HUES64 (cell line): Measurements from ENCODE around the gene ACSBG1.

Source experiments
- H3K27ac ChIP-seq: 2 replicates; pipeline ENCODE4 v1.7.0; 2013; ENCODE audit warnings: low read depth, low read length, inconsistent platforms
- H3K27me3 ChIP-seq: 2 replicates; pipeline ENCODE4 v1.6.1; 2013; ENCODE audit warnings: mild to moderate bottlenecking, low read length; ENCODE audit not compliant: insufficient read depth
- H3K36me3 ChIP-seq: 2 replicates; pipeline ENCODE4 v1.6.1; 2013; ENCODE audit warnings: mild to moderate bottlenecking, low read length; ENCODE audit not compliant: insufficient read depth
- H3K4me1 ChIP-seq: 2 replicates; pipeline ENCODE4 v1.6.1; 2013; ENCODE audit warnings: mild to moderate bottlenecking, low read length, moderate library complexity; ENCODE audit not compliant: insufficient read depth
- H3K4me3 ChIP-seq: 2 replicates; pipeline ENCODE4 v1.5.1; 2013; ENCODE audit warnings: mild to moderate bottlenecking, low read length, moderate library complexity
- H3K9ac ChIP-seq: 2 replicates; pipeline ENCODE4 v1.6.1; 2013; ENCODE audit warnings: mild to moderate bottlenecking, low read depth, low read length
- H3K9me3 ChIP-seq: 2 replicates; pipeline ENCODE4 v1.6.1; 2013; ENCODE audit warnings: low read depth, low read length; ENCODE audit not compliant: insufficient read depth
- WGBS: fragments of 150-250, 120-280 bp; methylation state at CpG from one replicate; pipeline ENCODE4 v1.1.7; 2013; ENCODE audit warnings: missing lambda C conversion rate; 5-methylcytosine and 5-hydroxymethylcytosine counted together

Gene ACSBG1

GRCh38 chr15:78139578-78139977, 94.8 kb downstream of the ACSBG1 start:
- 93% methylated on average over 5 of the region's 5 CpGs for WGBS
- H3K9ac ChIP-seq: no peak overlapping the region

GRCh38 chr15:78133801-78134200, 100.6 kb downstream of the ACSBG1 start:
- Histone ChIP-seq H3K4me1 (peaks cover 13% of the 10 kb centered on the region), H3K9me3 (no peaks in the 10 kb centered on the region), H3K27me3 (no peaks in the 10 kb centered on the region), H3K27ac (no peak overlapping the region), H3K4me3 (no peak overlapping the region), H3K36me3 (no peaks in the 10 kb centered on the region), H3K9ac (no peak overlapping the region)
- 100% methylated on average over 2 of the region's 2 CpGs for WGBS

More at GRCh38 chr15:78139578-78139977, 94.8 kb downstream of the ACSBG1 start:
- Histone ChIP-seq H3K9me3 (no peaks in the 10 kb centered on the region), H3K36me3 (no peaks in the 10 kb centered on the region), H3K4me1 (no peaks in the 10 kb centered on the region), H3K27ac (no peak overlapping the region), H3K4me3 (no peak overlapping the region), H3K27me3 (no peaks in the 10 kb centered on the region)

GRCh38 chr15:78131295-78132061, 102.9 kb downstream of the ACSBG1 start, which contains the start of gene CIB2:
Gene CIB2, minus strand, starts transcription at chr15:78131445. Its CDS starts 230 bp downstream, at chr15:78131215.
- Histone ChIP-seq H3K4me1 (peaks cover 14% of the 10 kb centered on the region), H3K9ac (peak within 1 kb of the TSS; percentile 81), H3K27ac (peak within 1 kb of the TSS; percentile 45; the same call in 1 of the 2 replicates), H3K9me3 (no peaks in the 10 kb centered on the region), H3K36me3 (no peaks in the 10 kb centered on the region), H3K27me3 (no peaks in the 10 kb centered on the region), H3K4me3 (peak within 1 kb of the TSS; percentile 77)
- WGBS: under 1% methylated on average over 79 of the region's 79 CpGs

GRCh38 chr15:78130466-78131294, 103.7 kb downstream of the ACSBG1 start:
- peak overlapping the region; percentile 77 for H3K4me3 ChIP-seq
- no peaks in the 10 kb centered on the region for H3K9me3 ChIP-seq
- H3K9ac ChIP-seq: peak overlapping the region; percentile 81
- peak overlapping the region; percentile 18; the same call in 1 of the 2 replicates for H3K27ac ChIP-seq
- H3K27me3 ChIP-seq: no peaks in the 10 kb centered on the region
- peaks cover 14% of the 10 kb centered on the region for H3K4me1 ChIP-seq
- 27% methylated on average over 51 of the region's 51 CpGs for WGBS
- no peaks in the 10 kb centered on the region for H3K36me3 ChIP-seq

GRCh38 chr15:78129751-78130287, 104.5 kb downstream of the ACSBG1 start:
- Histone ChIP-seq H3K9ac (no peak overlapping the region), H3K4me1 (peaks cover 14% of the 10 kb centered on the region), H3K4me3 (no peak overlapping the region), H3K9me3 (no peaks in the 10 kb centered on the region), H3K27me3 (no peaks in the 10 kb centered on the region), H3K36me3 (no peaks in the 10 kb centered on the region), H3K27ac (no peak overlapping the region)
- WGBS: 93% methylated on average over 5 of the region's 5 CpGs

- H3K4me3 ChIP-seq: no peak overlapping the region
- 89% methylated on average over 8 of the region's 8 CpGs for WGBS
- H3K9ac ChIP-seq: no peak overlapping the region
- H3K27me3 ChIP-seq: no peaks in the 10 kb centered on the region
- peaks cover 14% of the 10 kb centered on the region for H3K4me1 ChIP-seq
- H3K36me3 ChIP-seq: no peaks in the 10 kb centered on the region
- H3K9me3 ChIP-seq: no peaks in the 10 kb centered on the region
- H3K27ac ChIP-seq: no peak overlapping the region
These were observed 105.2 kb downstream of the ACSBG1 start for GRCh38 chr15:78129077-78129750.

GRCh38 chr15:78127882-78128281, 106.5 kb downstream of the ACSBG1 start:
- no peak overlapping the region for H3K9ac ChIP-seq
- H3K27ac ChIP-seq: no peak overlapping the region
- peaks cover 14% of the 10 kb centered on the region for H3K4me1 ChIP-seq
- no peaks in the 10 kb centered on the region for H3K27me3 ChIP-seq
- H3K9me3 ChIP-seq: no peaks in the 10 kb centered on the region
- H3K4me3 ChIP-seq: no peak overlapping the region
- 96% methylated on average over 2 of the region's 2 CpGs for WGBS
- H3K36me3 ChIP-seq: no peaks in the 10 kb centered on the region

GRCh38 chr15:78125267-78125666, 109.1 kb downstream of the ACSBG1 start:
- H3K4me3 ChIP-seq: no peak overlapping the region
- H3K9me3 ChIP-seq: no peaks in the 10 kb centered on the region
- no peak overlapping the region for H3K9ac ChIP-seq
- H3K27ac ChIP-seq: no peak overlapping the region
- no peaks in the 10 kb centered on the region for H3K27me3 ChIP-seq
- WGBS: 89% methylated on average over 3 of the region's 3 CpGs
- peaks cover 17% of the 10 kb centered on the region for H3K4me1 ChIP-seq
- H3K36me3 ChIP-seq: no peaks in the 10 kb centered on the region

- no peaks in the 10 kb centered on the region for H3K36me3 ChIP-seq
- H3K27ac ChIP-seq: no peak overlapping the region
- WGBS: 52% methylated on average over 5 of the region's 5 CpGs
These were observed 113.8 kb downstream of the ACSBG1 start for GRCh38 chr15:78120523-78120922.

More at GRCh38 chr15:78120523-78120922, 113.8 kb downstream of the ACSBG1 start:
- Histone ChIP-seq H3K9me3 (no peaks in the 10 kb centered on the region), H3K9ac (0 out of 2 replicates have a peak overlapping the region, but pooled peaks have one; percentile 16), H3K27me3 (no peaks in the 10 kb centered on the region), H3K4me1 (peaks cover 9% of the 10 kb centered on the region), H3K4me3 (no peak overlapping the region)
